ENCODE results near the gene IGSF21. TPM values are rescaled to one million over a fixed set of nuclear protein-coding genes. Genes with fewer than 3 reads are reported as not detected.

Gene IGSF21
- total RNA-seq, 1 donor = not detected

GRCh38 chr1:18132711-18133541 is 25.3 kb downstream of the IGSF21 start:
- TF ChIP-seq, protein P1, sequence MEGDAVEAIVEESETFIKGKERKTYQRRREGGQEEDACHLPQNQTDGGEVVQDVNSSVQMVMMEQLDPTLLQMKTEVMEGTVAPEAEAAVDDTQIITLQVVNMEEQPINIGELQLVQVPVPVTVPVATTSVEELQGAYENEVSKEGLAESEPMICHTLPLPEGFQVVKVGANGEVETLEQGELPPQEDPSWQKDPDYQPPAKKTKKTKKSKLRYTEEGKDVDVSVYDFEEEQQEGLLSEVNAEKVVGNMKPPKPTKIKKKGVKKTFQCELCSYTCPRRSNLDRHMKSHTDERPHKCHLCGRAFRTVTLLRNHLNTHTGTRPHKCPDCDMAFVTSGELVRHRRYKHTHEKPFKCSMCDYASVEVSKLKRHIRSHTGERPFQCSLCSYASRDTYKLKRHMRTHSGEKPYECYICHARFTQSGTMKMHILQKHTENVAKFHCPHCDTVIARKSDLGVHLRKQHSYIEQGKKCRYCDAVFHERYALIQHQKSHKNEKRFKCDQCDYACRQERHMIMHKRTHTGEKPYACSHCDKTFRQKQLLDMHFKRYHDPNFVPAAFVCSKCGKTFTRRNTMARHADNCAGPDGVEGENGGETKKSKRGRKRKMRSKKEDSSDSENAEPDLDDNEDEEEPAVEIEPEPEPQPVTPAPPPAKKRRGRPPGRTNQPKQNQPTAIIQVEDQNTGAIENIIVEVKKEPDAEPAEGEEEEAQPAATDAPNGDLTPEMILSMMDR (IDR thresholded peaks at IDR 0.05; ENCODE audit: insufficient read depth, low read length) = no peak
- H3K4me3 ChIP-seq (ENCODE audit: low read depth, low read length) = no peak overlapping the region
- no peak for DNase-seq (ENCODE audit: low read depth)

DNA sequence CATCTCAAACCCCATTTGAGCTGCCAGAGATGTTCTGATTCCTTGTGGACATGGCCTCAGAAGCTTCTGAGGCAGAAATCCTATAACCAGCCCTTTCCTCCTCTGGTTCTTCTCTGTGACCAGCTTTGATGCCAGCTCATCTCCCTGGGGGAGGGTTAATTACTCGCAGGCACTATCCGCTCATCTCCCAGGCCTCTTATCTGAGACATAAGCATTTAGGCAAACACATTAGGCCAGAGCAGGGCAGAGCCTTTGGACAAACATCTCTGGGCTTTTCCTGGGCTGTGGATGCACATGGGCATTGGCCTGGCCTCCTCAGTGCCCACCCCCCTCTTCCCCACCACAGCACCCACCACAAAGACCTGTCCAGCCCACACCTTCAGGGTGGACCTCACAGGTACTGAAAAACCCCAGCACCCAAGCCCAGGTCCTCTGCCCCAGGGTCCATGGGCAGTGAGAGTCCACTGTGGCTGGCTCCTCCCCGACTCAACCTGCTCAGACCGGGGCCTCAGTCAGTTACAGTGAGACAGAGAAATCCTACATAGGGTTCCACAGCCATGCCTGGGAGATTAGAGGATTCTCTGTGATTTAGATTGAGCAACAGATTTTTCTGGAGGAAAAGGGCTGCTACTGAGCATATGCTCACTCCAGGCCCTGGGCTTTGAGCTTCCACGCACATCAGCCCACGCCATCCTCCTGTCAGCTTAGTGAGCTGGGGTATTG is 26.9 kb downstream of the IGSF21 start:
- TF ChIP-seq, protein P1 (IDR thresholded peaks at IDR 0.05; ENCODE audit: insufficient read depth, low read length) = no peak
- DNase-seq (ENCODE audit: low read depth) = no peak
- H3K4me3 ChIP-seq (ENCODE audit: low read depth, low read length) = no peak overlapping the region

DNA sequence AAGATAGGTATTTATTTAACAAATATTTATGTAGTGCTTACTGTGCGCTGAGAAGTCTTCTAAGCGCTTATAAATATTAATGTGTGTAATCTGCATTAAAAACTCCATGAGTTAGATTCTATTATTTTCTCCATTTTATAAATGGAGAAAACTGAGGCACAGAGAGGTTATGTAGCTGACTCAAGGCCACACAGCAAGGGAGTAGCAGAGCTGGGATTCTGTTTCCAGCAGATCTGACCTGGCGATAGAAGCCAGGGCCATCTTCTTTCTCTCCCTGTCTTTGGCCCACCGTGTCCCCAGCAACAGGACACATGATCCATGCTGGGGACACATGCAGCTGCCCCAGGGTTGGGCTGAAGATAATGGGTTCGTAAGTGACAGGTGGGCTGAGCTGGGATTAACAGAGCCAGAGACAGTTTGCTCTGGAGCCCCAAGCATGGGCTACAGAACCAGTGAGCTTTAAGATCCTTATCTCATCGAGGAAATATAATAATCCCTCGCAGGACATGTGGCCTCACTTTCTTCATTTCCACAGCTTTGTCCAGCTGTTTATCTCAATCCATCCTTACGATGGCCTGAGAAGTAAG is 30.3 kb downstream of the IGSF21 start:
- TF ChIP-seq, protein P1 (IDR thresholded peaks at IDR 0.05; ENCODE audit: insufficient read depth, low read length) = no peak
- no peak for DNase-seq (ENCODE audit: low read depth)
- no peak overlapping the region for H3K4me3 ChIP-seq (ENCODE audit: low read depth, low read length)

- TF ChIP-seq, protein P1 (IDR thresholded peaks at IDR 0.05; ENCODE audit: insufficient read depth, low read length) = no peak
- no peak for DNase-seq (ENCODE audit: low read depth)
- H3K4me3 ChIP-seq (ENCODE audit: low read depth, low read length) = no peak overlapping the region
Observed at GRCh38 chr1:18139198-18139981, 31.8 kb downstream of the IGSF21 start.

- TF ChIP-seq, protein P1 (IDR thresholded peaks at IDR 0.05; ENCODE audit: insufficient read depth, low read length) = no peak
- no peak overlapping the region for H3K4me3 ChIP-seq (ENCODE audit: low read depth, low read length)
- no peak for DNase-seq (ENCODE audit: low read depth)
Observed at GRCh38 chr1:18140411-18140810, 32.8 kb downstream of the IGSF21 start.

DNA sequence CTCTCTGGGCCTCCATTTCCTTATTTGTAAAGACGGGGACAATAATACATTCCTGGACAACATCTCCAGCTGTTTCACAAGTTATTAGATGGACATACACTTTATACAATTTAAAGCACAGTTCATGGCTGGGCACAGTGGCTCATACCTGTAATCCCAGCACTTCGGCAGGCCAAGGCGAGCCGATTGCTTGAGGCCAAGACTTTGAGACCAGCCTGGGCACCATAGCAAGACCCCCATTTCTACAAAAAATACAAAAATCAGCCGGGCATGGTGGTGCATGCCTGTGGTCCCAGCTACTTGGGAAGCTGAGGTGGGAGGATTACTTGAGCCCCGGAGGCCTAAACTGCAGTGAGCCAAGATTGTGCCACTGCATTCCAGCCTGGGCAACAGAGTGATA is 34.1 kb downstream of the IGSF21 start:
- DNase-seq (ENCODE audit: low read depth) = no peak
- TF ChIP-seq, protein P1 (IDR thresholded peaks at IDR 0.05; ENCODE audit: insufficient read depth, low read length) = no peak
- H3K4me3 ChIP-seq (ENCODE audit: low read depth, low read length) = no peak overlapping the region

All from fibroblast of the aortic adventitia (primary cell).